Neural cell (in vitro differentiated cells): Measurements from ENCODE around the gene RPS8. TPM values are rescaled to one million over a fixed set of nuclear protein-coding genes. Genes with fewer than 3 reads are reported as not detected.
"Not testable (repeated sequence)": the region's sequence is repeated elsewhere in the genome, so short reads cannot be mapped to it uniquely, and the experiment has no call there.

ENCODE experiments used
- H2AFZ ChIP-seq: fragments of 200-600, 300-800 bp; sonication (generic), shearing (Covaris generic); 2 replicates; pipeline ENCODE4 v1.6.0; 2014; ENCODE audit warnings: low read depth, mild to moderate bottlenecking, antibody characterized with exemption, low read length, moderate library complexity
- H3F3A ChIP-seq: fragments of 200-600 bp; shearing (Covaris generic); 2 replicates; pipeline ENCODE4 v1.6.1; 2016; ENCODE audit warnings: mild to moderate bottlenecking, moderate library complexity, mixed read lengths, antibody characterized with exemption, low read length; ENCODE audit not compliant: insufficient read depth, poor library complexity, severe bottlenecking
- H3K27ac ChIP-seq: fragments of 200-600, 300-800 bp; sonication (generic), shearing (Covaris generic); 2 replicates; pipeline ENCODE4 v1.5.1; 2014; ENCODE audit warnings: mild to moderate bottlenecking, low read length, moderate library complexity
- H3K27me3 ChIP-seq: fragments of 300-800, 200-600 bp; sonication (generic), shearing (Covaris generic); 2 replicates; pipeline ENCODE4 v1.6.0; 2014; ENCODE audit warnings: mild to moderate bottlenecking, low read depth, low read length, moderate library complexity; ENCODE audit not compliant: insufficient read depth
- H3K36me3 ChIP-seq: fragments of 300-800, 200-600 bp; sonication (generic), shearing (Covaris generic); 2 replicates; pipeline ENCODE4 v1.5.1; 2014; ENCODE audit warnings: mild to moderate bottlenecking, antibody characterized with exemption, low read length, moderate library complexity; ENCODE audit not compliant: insufficient read depth
- H3K4me2 ChIP-seq: fragments of 300-800, 200-600 bp; sonication (generic), shearing (Covaris generic); 2 replicates; pipeline ENCODE4 v1.6.0; 2014; ENCODE audit warnings: mild to moderate bottlenecking, low read length
- H3K4me3 ChIP-seq: fragments of 300-800, 200-600 bp; sonication (generic), shearing (Covaris generic); 2 replicates; pipeline ENCODE4 v1.5.1; 2014; ENCODE audit warnings: mild to moderate bottlenecking, low read length, moderate library complexity
- H3K79me2 ChIP-seq: fragments of 200-600 bp; shearing (Covaris generic); replicated peaks from 2 replicates; pipeline ENCODE4 v1.6.0; 2014; ENCODE audit warnings: mild to moderate bottlenecking, low read length, moderate library complexity; ENCODE audit not compliant: insufficient read depth
- H3K9ac ChIP-seq: fragments of 300-800, 200-600 bp; sonication (generic), shearing (Covaris generic); 2 replicates; pipeline ENCODE4 v1.6.1; 2016; ENCODE audit warnings: mild to moderate bottlenecking, low read length, mixed read lengths
- H3K9me2 ChIP-seq: fragments of 200-600 bp; shearing (Covaris generic); 2 replicates; pipeline ENCODE4 v1.6.1; 2016; ENCODE audit warnings: mild to moderate bottlenecking, low read length, mixed read lengths; ENCODE audit not compliant: insufficient read depth
- H3K9me3 ChIP-seq: fragments of 200-600, 300-800 bp; sonication (generic), shearing (Covaris generic); 2 replicates; pipeline ENCODE4 v1.6.1; 2016; ENCODE audit warnings: mild to moderate bottlenecking, mixed run types, low read length, moderate library complexity, mixed read lengths
- H4K20me1 ChIP-seq: fragments of 200-600 bp; shearing (Covaris generic); 2 replicates; pipeline ENCODE4 v1.6.1; 2016; ENCODE audit warnings: mild to moderate bottlenecking, mixed run types; ENCODE audit not compliant: insufficient read depth
- CTCF ChIP-seq: fragments of 450-650 bp; IDR thresholded peaks from 2 replicates; pipeline ENCODE4 v1.5.1; 2014; ENCODE audit warnings: antibody characterized with exemption, mild to moderate bottlenecking, moderate library complexity; ENCODE audit not compliant: poor library complexity, severe bottlenecking
- EP300 ChIP-seq: fragments of 450-650 bp; conservative IDR thresholded peaks from 2 replicates; pipeline ENCODE4 v1.6.1; 2014; ENCODE audit warnings: antibody characterized with exemption, mild to moderate bottlenecking, moderate library complexity; ENCODE audit not compliant: poor library complexity, severe bottlenecking
- EZH2 ChIP-seq: fragments of 200-600, 300-800 bp; shearing (Covaris generic), sonication (generic); IDR thresholded peaks from 2 replicates; pipeline ENCODE4 v1.6.1; 2014; ENCODE audit warnings: antibody characterized with exemption, low read length, borderline replicate concordance, mild to moderate bottlenecking; ENCODE audit not compliant: insufficient read depth, poor library complexity, severe bottlenecking
- MXI1 ChIP-seq: fragments of 450-650 bp; conservative IDR thresholded peaks from 2 replicates; pipeline ENCODE4 v1.6.1; 2014; ENCODE audit warnings: antibody characterized with exemption, mild to moderate bottlenecking; ENCODE audit not compliant: poor library complexity, severe bottlenecking
- POLR2AphosphoS5 ChIP-seq: IDR thresholded peaks from 2 replicates; pipeline ENCODE4 v1.6.1; 2012
- RAD21 ChIP-seq: fragments of 450-650 bp; conservative IDR thresholded peaks from 2 replicates; pipeline ENCODE4 v1.6.1; 2014; ENCODE audit warnings: antibody characterized with exemption, mild to moderate bottlenecking, moderate library complexity
- REST ChIP-seq: IDR thresholded peaks from 2 replicates; pipeline ENCODE4 v1.6.1; 2012; ENCODE audit warnings: borderline replicate concordance
- SMC3 ChIP-seq: fragments of 450-650 bp; conservative IDR thresholded peaks from 2 replicates; pipeline ENCODE4 v1.6.1; 2014; ENCODE audit warnings: antibody characterized with exemption, mild to moderate bottlenecking, moderate library complexity; ENCODE audit not compliant: poor library complexity
- TAF1 ChIP-seq: IDR thresholded peaks from 2 replicates; pipeline ENCODE4 v1.6.1; 2012; ENCODE audit warnings: low read depth
- polyA plus RNA-seq: library from polyadenylated mRNA; depleted of rRNA; stranded (reverse); fragments of >200 nt; gene quantifications from 2 replicates; pipeline ENCODE4 v1.2.3, GENCODE V29; 2014

The RPS8 gene
- polyA plus RNA-seq, 1 donor from 2014 or later, result 2,015 TPM

GRCh38 chr1:44766421-44766820 lies 8.9 kb upstream of the RPS8 start:
- not testable (repeated sequence) for H3K27ac ChIP-seq, H3K27me3 ChIP-seq, H2AFZ ChIP-seq, H3K36me3 ChIP-seq, H4K20me1 ChIP-seq, H3F3A ChIP-seq, H3K9ac ChIP-seq, H3K79me2 ChIP-seq, H3K4me2 ChIP-seq, H3K9me3 ChIP-seq, H3K4me3 ChIP-seq, H3K9me2 ChIP-seq

GRCh38 chr1:44775930-44776729 lies 790 bp downstream of the RPS8 start:
- no peaks in the 10 kb centered on the region for H3K9me2 ChIP-seq
- peaks cover 2% of the 10 kb centered on the region for H4K20me1 ChIP-seq
- peak overlapping the region; percentile 99 for H2AFZ ChIP-seq
- H3K27ac ChIP-seq, result peak overlapping the region; percentile 96
- peak overlapping the region; percentile 81 for H3K4me3 ChIP-seq
- H3K36me3 ChIP-seq, result no peaks in the 10 kb centered on the region
- H3K27me3 ChIP-seq, result no peaks in the 10 kb centered on the region
- peaks cover 10% of the 10 kb centered on the region for H3K79me2 ChIP-seq
- peak overlapping the region; percentile 95 for H3K9ac ChIP-seq
- H3F3A ChIP-seq, result no peaks in the 10 kb centered on the region
- no peaks in the 10 kb centered on the region for H3K9me3 ChIP-seq
- peak overlapping the region; percentile 75 for H3K4me2 ChIP-seq
- TF ChIP-seq EP300, result no peak
- no peak for TF ChIP-seq TAF1
- TF ChIP-seq CTCF, result no peak
- TF ChIP-seq REST, result no peak
- no peak for TF ChIP-seq RAD21
- TF ChIP-seq POLR2AphosphoS5, result no peak
- TF ChIP-seq MXI1, result no peak
- TF ChIP-seq SMC3, result no peak
- no peak for TF ChIP-seq EZH2
